Measurements from ENCODE around the gene TXNDC11. TPM values are rescaled to one million over a fixed set of nuclear protein-coding genes. Genes with fewer than 3 reads are reported as not detected.

TXNDC11 gene
- total RNA-seq, 1 donor from 2014 or later: 19.6 TPM

DNA sequence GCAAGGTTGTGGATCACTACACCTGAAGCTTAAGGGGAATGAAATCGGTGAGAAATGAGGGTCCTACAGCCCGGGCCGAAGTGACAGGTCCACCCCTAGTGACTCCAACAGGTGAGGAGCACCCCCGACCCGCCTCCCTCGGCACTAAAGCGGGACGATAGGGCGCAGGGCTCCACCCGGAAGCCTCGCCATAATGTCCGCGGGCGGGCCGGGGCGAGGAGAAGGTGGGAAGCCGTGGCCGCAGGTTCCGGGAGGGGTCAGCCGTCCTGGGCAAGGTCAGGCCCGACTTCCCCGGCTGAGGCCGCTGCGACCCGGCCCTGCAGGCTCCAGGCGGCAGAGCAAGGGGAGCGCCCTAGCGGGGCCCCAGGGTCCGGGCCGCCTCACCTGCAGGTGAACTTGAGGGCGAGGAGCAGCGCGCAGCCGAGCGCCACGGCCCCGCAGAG, 543 bp downstream of the TXNDC11 start:
- TF ChIP-seq, protein P1, sequence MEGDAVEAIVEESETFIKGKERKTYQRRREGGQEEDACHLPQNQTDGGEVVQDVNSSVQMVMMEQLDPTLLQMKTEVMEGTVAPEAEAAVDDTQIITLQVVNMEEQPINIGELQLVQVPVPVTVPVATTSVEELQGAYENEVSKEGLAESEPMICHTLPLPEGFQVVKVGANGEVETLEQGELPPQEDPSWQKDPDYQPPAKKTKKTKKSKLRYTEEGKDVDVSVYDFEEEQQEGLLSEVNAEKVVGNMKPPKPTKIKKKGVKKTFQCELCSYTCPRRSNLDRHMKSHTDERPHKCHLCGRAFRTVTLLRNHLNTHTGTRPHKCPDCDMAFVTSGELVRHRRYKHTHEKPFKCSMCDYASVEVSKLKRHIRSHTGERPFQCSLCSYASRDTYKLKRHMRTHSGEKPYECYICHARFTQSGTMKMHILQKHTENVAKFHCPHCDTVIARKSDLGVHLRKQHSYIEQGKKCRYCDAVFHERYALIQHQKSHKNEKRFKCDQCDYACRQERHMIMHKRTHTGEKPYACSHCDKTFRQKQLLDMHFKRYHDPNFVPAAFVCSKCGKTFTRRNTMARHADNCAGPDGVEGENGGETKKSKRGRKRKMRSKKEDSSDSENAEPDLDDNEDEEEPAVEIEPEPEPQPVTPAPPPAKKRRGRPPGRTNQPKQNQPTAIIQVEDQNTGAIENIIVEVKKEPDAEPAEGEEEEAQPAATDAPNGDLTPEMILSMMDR (IDR thresholded peaks at IDR 0.05; ENCODE audit: unreplicated experiment): no peak
- Mint-ChIP-seq H3K9me3 (ENCODE audit: unreplicated experiment) (no peaks in the 10 kb centered on the region), H3K27me3 (ENCODE audit: unreplicated experiment) (peaks cover 6% of the 10 kb centered on the region), H3K36me3 (ENCODE audit: low read depth, unreplicated experiment) (no peaks in the 10 kb centered on the region), H3K4me1 (ENCODE audit: unreplicated experiment) (peaks cover 36% of the 10 kb centered on the region), H3K4me3 (ENCODE audit: unreplicated experiment) (peak overlapping the region; percentile 97), H3K27ac (ENCODE audit: unreplicated experiment) (peak overlapping the region; percentile 74)
- DNase-seq (ENCODE audit: low spot score): peak; percentile 38

DNA sequence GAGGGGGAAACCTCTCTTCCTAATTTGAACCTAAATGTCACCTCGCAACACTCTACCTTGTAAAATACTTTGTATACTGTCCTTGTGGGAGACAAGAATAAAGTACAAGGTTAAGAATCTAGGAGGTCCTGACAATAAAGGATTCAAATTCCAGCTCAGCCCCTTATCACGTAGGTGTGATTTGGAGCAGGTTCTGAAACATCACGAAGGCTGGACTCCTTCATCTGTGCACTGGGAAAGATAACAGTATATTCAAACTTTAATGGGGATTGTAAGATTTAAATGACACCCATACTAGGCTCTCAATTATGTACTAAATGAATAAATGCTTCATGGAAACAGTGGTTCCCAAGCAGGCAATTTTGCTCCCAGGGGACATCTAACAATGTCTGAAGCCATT, 2.1 kb downstream of the TXNDC11 start:
- no peak overlapping the region for H3K27ac Mint-ChIP-seq (ENCODE audit: unreplicated experiment)
- TF ChIP-seq, protein P1 (IDR thresholded peaks at IDR 0.05; ENCODE audit: unreplicated experiment): no peak
- peaks cover 5% of the 10 kb centered on the region for H3K36me3 Mint-ChIP-seq (ENCODE audit: low read depth, unreplicated experiment)
- H3K4me3 Mint-ChIP-seq (ENCODE audit: unreplicated experiment): peak overlapping the region; percentile 97
- H3K4me1 Mint-ChIP-seq (ENCODE audit: unreplicated experiment): peaks cover 36% of the 10 kb centered on the region
- DNase-seq (ENCODE audit: low spot score): no peak
- H3K27me3 Mint-ChIP-seq (ENCODE audit: unreplicated experiment): peaks cover 6% of the 10 kb centered on the region
- H3K9me3 Mint-ChIP-seq (ENCODE audit: unreplicated experiment): no peaks in the 10 kb centered on the region

DNA sequence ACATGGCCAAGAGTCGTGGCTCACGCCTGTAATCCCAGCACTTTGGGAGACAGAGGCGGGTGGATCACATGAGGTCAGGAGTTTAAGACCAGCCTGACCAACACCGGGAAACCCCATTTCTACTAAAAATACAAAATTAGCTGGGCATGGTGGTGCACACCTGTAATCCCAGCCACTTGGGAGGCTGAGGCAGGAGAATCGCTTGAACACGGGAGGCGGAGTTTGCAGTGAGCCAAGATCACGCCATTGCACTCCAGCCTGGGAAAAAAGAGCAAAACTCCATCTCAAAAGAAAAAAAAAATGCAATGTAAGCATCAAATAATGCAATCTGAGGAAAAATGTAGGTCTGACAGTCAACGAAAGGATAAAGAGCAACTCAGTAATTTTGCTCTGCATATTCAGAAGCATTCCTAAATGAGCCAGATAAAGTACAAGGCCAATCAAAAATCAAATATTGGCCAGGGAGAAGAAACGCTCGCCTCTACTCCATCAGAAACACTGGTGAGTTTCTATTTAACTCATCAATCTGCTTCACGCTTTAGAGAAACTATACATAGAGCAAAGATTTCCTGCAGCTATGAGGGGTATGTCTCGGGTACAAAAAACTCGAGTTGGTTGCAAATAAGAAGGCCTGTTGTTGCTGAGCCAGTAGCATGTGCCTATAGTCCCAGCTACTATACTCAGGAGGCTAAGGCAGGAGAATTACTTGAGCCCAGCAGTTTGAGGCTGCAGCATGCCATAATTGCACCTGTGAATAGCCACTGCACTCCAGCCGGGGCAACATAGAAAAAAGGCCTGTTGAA, 3.7 kb downstream of the TXNDC11 start:
- TF ChIP-seq, protein P1 (IDR thresholded peaks at IDR 0.05; ENCODE audit: unreplicated experiment): no peak
- no peak for DNase-seq (ENCODE audit: low spot score)
- Mint-ChIP-seq H3K27me3 (ENCODE audit: unreplicated experiment) (peaks cover 6% of the 10 kb centered on the region), H3K4me1 (ENCODE audit: unreplicated experiment) (peaks cover 36% of the 10 kb centered on the region), H3K27ac (ENCODE audit: unreplicated experiment) (no peak overlapping the region), H3K4me3 (ENCODE audit: unreplicated experiment) (peak overlapping the region; percentile 35), H3K9me3 (ENCODE audit: unreplicated experiment) (no peaks in the 10 kb centered on the region), H3K36me3 (ENCODE audit: low read depth, unreplicated experiment) (peaks cover 9% of the 10 kb centered on the region)

DNA sequence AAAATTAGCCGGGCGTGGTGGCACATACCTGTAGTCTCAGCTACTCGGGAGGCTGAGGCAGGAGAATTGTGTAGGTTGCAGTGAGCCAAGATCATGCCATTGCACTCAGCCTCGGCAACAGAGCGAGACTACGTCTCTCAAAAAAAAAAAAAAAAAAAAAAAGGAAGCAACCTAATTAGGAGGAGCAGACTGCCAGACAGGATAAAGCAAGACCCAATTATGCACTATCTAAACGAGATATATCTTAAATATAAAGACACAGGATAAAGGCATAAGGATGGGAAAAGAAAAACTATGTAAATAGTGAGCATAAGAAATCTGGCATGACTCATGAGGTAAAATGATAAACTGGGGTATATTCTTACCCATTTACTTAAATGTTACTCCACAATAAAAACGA, 4.9 kb downstream of the TXNDC11 start:
- Mint-ChIP-seq H3K4me1 (ENCODE audit: unreplicated experiment) (peaks cover 32% of the 10 kb centered on the region), H3K36me3 (ENCODE audit: low read depth, unreplicated experiment) (peaks cover 9% of the 10 kb centered on the region), H3K4me3 (ENCODE audit: unreplicated experiment) (no peak overlapping the region), H3K27ac (ENCODE audit: unreplicated experiment) (no peak overlapping the region), H3K27me3 (ENCODE audit: unreplicated experiment) (peaks cover 1% of the 10 kb centered on the region), H3K9me3 (ENCODE audit: unreplicated experiment) (no peaks in the 10 kb centered on the region)
- DNase-seq (ENCODE audit: low spot score): no peak
- TF ChIP-seq, protein P1 (IDR thresholded peaks at IDR 0.05; ENCODE audit: unreplicated experiment): no peak

DNA sequence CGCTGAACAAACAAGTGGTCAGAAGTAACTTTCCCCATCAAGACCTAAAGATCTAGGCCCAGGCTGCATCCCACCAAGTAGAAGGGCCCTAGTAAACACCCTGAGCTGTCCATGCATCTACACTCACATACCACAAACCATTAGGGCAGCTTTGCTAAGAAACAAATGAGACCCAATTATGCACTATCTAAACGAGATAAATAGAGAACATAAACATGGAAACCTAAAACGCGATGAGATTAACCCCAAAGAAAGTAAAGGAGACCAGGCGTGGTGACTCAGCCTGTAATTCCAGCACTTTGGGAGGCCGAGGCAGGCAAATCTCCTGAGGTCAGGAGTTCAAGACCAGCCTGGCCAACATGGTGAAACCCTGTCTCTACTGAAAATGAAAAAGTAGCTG, 5.8 kb downstream of the TXNDC11 start:
- TF ChIP-seq, protein P1 (IDR thresholded peaks at IDR 0.05; ENCODE audit: unreplicated experiment): no peak
- Mint-ChIP-seq H3K27ac (ENCODE audit: unreplicated experiment) (no peak overlapping the region), H3K27me3 (ENCODE audit: unreplicated experiment) (peaks cover under 1% of the 10 kb centered on the region), H3K4me3 (ENCODE audit: unreplicated experiment) (no peak overlapping the region), H3K9me3 (ENCODE audit: unreplicated experiment) (no peaks in the 10 kb centered on the region), H3K4me1 (ENCODE audit: unreplicated experiment) (peaks cover 32% of the 10 kb centered on the region), H3K36me3 (ENCODE audit: low read depth, unreplicated experiment) (peaks cover 9% of the 10 kb centered on the region)
- no peak for DNase-seq (ENCODE audit: low spot score)
